HepG2 (cell line): ENCODE measurements around the gene CCDC57. TPM values are rescaled to one million over a fixed set of nuclear protein-coding genes. Genes with fewer than 3 reads are reported as not detected.

Experiments used
- CSRNP1 ChIP-seq: sonication (generic); formaldehyde crosslinking; IDR thresholded peaks from 2 replicates; pipeline ENCODE4 v1.8.1; 2023; ENCODE audit warnings: mild to moderate bottlenecking, missing genetic modification reagents
- HBP1 ChIP-seq: IDR thresholded peaks from 2 replicates; pipeline ENCODE4 v1.6.1; 2016; ENCODE audit warnings: low read depth, control low read depth
- HNRNPLL ChIP-seq: fragments of 200-400 bp; formaldehyde crosslinking; IDR thresholded peaks from 2 replicates; pipeline ENCODE4 v1.6.1; 2017; ENCODE audit warnings: mild to moderate bottlenecking, low read depth, low read length; ENCODE audit not compliant: poor library complexity, severe bottlenecking
- MAFG ChIP-seq: sonication (generic); formaldehyde crosslinking; IDR thresholded peaks from 2 replicates; pipeline ENCODE4 v1.5.1; 2020; ENCODE audit warnings: mild to moderate bottlenecking, missing genetic modification reagents
- MATR3 ChIP-seq: sonication (generic); formaldehyde crosslinking; IDR thresholded peaks from 2 replicates; pipeline ENCODE4 v1.4.0; 2020; ENCODE audit warnings: missing genetic modification reagents
- MXI1 ChIP-seq: IDR thresholded peaks from 3 replicates; pipeline ENCODE4 v1.6.1; 2012; ENCODE audit warnings: low read depth, low read length, inconsistent platforms, borderline replicate concordance
- NFAT5 ChIP-seq: sonication (generic); formaldehyde crosslinking; IDR thresholded peaks from 2 replicates; pipeline ENCODE4 v1.4.0; 2020; ENCODE audit warnings: missing genetic modification reagents
- NFKBIZ ChIP-seq: IDR thresholded peaks from 2 replicates; pipeline ENCODE4 v1.6.1; 2018; ENCODE audit warnings: missing genetic modification reagents, missing compliant biosample characterization
- NR1H2 ChIP-seq: sonication (generic); formaldehyde crosslinking; IDR thresholded peaks from 2 replicates; pipeline ENCODE4 v1.8.1; 2022; ENCODE audit warnings: low read depth, missing genetic modification reagents, borderline replicate concordance
- PLSCR1 ChIP-seq: sonication (generic); formaldehyde crosslinking; IDR thresholded peaks from 2 replicates; pipeline ENCODE4 v1.5.0; 2020; ENCODE audit warnings: missing genetic modification reagents, mild to moderate bottlenecking, borderline replicate concordance
- POLR2AphosphoS2 ChIP-seq: IDR thresholded peaks from 2 replicates; pipeline ENCODE4 v1.6.1; 2011; ENCODE audit warnings: low read depth, low read length, improper control_type of control experiment
- POLR2G ChIP-seq: fragments of 200-400 bp; formaldehyde crosslinking; IDR thresholded peaks from 2 replicates; pipeline ENCODE4 v1.6.1; 2018; ENCODE audit warnings: mild to moderate bottlenecking, low read depth, low read length, moderate library complexity
- RARA ChIP-seq: IDR thresholded peaks from 2 replicates; pipeline ENCODE4 v1.6.1; 2016; ENCODE audit warnings: missing genetic modification reagents, missing compliant biosample characterization
- SNAPC5 ChIP-seq: sonication (generic); formaldehyde crosslinking; IDR thresholded peaks from 2 replicates; pipeline ENCODE4 v1.8.1; 2023; ENCODE audit warnings: mild to moderate bottlenecking, missing genetic modification reagents, borderline replicate concordance
- SRF ChIP-seq: IDR thresholded peaks from 2 replicates; pipeline ENCODE4 v1.6.1; 2011; ENCODE audit warnings: mild to moderate bottlenecking, low read depth, low read length, moderate library complexity
- ZBTB25 ChIP-seq: IDR thresholded peaks from 2 replicates; pipeline ENCODE4 v1.6.1; 2018; ENCODE audit warnings: missing genetic modification reagents
- ZFP36L2 ChIP-seq: sonication (generic); formaldehyde crosslinking; IDR thresholded peaks from 2 replicates; pipeline ENCODE4 v1.4.0; 2020; ENCODE audit warnings: missing genetic modification reagents
- ZKSCAN1 ChIP-seq: fragments of 150-350 bp; IDR thresholded peaks from 2 replicates; pipeline ENCODE4 v1.6.1; 2014; ENCODE audit warnings: low read length
- ZNF180 ChIP-seq: sonication (generic); formaldehyde crosslinking; IDR thresholded peaks from 2 replicates; pipeline ENCODE4 v1.4.0; 2020; ENCODE audit warnings: low read depth, missing genetic modification reagents, borderline replicate concordance
- ZNF570 ChIP-seq: sonication (generic); formaldehyde crosslinking; IDR thresholded peaks from 2 replicates; pipeline ENCODE4 v1.4.0; 2020; ENCODE audit warnings: mild to moderate bottlenecking, missing genetic modification reagents, borderline replicate concordance
- polyA plus RNA-seq, 8 experiments: library from polyadenylated mRNA; depleted of rRNA in 3 of 8; stranded (reverse) in 7 of 8; unstranded in 1 of 8; fragments of >200 nt; fragmentation: Illumina TruSeq in 4 of 8; extraction: Trizol in 4 of 8; gene quantifications; 2 replicates each; pipeline versions ENCODE4 v1.2.1 to v1.2.3, GENCODE V29; 2011 to 2016; ENCODE audit warnings: low read depth in 4 of 8, missing spikeins in 1 of 8, mixed read lengths in 1 of 8; ENCODE audit not compliant: insufficient read depth in 1 of 8
- total RNA-seq, 5 experiments: library from RNA; depleted of rRNA; stranded (reverse); fragments of >200 nt; fragmentation: Illumina TruSeq; extraction: Trizol; gene quantifications; 2 replicates each; pipeline ENCODE4 v1.2.3, GENCODE V29; 2016; ENCODE audit warnings: low read depth in 1 of 5

Gene CCDC57
- total and polyA plus RNA-seq, 2 of the 13 experiments (the other 11 are each of a cell fraction or from before 2014, with no cell fraction given) = 59.3 to 59.9 TPM

- TF ChIP-seq NFAT5 (CRISPR knock-in tag) (no peak), PLSCR1 (CRISPR knock-in tag) (no peak), MATR3 (no peak), ZBTB25 (CRISPR knock-in tag) (no peak), SRF (no peak), RARA (CRISPR knock-in tag) (no peak), CSRNP1 (CRISPR knock-in tag) (no peak), ZNF180 (CRISPR knock-in tag) (no peak), HNRNPLL (no peak), POLR2AphosphoS2 (peak; percentile 77), ZKSCAN1 (no peak), NR1H2 (no peak), HBP1 (CRISPR knock-in tag) (no peak), POLR2G (peak; percentile 43; the same call in 1 of the 2 replicates), MAFG (CRISPR knock-in tag) (no peak), ZFP36L2 (CRISPR knock-in tag) (no peak), MXI1 (no peak), ZNF570 (CRISPR knock-in tag) (no peak), NFKBIZ (CRISPR knock-in tag) (no peak), SNAPC5 (CRISPR knock-in tag) (no peak)
These were observed 34.7 kb upstream of the CCDC57 start (continued) for GRCh38 chr17:82247182-82247823.
